ENCODE data around the gene GABRD.

The GABRD gene

GRCh38 chr1:2070016-2070415 lies 50.9 kb downstream of the GABRD start:
- TF ChIP-seq POLR2A (IDR thresholded peaks at IDR 0.05; ENCODE audit: low read length) = no peak
- TF ChIP-seq GATA1 (IDR thresholded peaks at IDR 0.05; ENCODE audit: low read depth, low read length) = no peak
- DNase-seq = no peak

- no peak for DNase-seq
- TF ChIP-seq POLR2A (IDR thresholded peaks at IDR 0.05; ENCODE audit: low read length) (no peak), GATA1 (IDR thresholded peaks at IDR 0.05; ENCODE audit: low read depth, low read length) (no peak)
Observed at GRCh38 chr1:2070800-2071530, 51.8 kb downstream of the GABRD start.

DNA sequence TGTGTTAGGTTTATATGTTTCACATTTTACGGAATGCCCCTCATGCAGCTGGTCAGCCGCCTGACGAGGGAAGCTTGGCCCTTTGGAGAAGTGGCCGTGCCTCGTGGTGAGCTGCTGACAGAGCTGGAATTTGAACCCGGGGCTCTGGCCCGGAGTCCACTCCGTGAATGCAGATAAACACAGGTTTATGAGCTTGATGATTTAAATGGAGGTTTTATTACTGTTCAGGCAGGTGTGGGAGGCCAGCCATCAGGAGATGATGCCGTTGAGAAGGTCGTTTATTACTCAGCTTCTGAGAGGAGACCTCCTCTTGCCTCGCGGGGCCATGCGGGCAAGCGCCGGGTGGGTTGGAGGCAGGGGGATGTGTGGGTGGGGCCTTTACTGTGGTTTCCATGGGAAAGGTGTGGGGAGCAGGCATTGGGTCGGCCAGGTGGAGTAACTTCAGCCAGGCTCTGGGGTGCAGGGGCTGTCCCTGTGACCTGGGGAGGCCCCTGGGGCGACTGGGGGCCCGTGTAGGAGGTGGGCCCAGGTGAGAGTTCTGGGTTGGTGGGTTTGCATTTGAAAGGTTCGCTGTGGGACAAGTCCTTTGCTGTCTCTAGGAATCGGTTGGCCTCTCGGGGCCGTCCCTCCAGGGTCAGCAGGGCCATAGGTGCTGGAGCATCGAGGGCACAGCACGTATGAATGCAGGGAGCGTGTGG lies 53.1 kb downstream of the GABRD start:
- TF ChIP-seq GATA1 (IDR thresholded peaks at IDR 0.05; ENCODE audit: low read depth, low read length) (no peak), POLR2A (IDR thresholded peaks at IDR 0.05; ENCODE audit: low read length) (no peak)
- no peak for DNase-seq

DNA sequence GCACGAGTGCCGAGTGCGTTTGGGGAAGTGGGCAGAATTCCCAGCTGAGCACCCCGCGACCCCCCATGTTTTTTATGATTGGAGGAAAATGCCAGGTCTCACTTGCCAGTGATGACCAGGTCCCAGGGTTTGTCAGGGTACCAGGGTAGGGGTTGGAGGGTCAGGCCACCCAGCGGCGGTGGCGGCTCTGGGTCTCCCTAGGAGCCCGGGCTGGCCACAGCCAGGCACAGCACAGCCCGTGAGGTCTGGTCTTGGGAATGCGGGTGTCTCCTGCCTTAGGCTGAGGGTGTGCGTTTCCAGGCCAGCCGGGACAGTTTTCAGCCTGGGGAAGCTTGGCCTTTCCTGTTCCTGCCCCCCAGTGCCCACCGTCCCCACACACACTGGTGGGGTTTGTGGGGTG lies 53.7 kb downstream of the GABRD start:
- TF ChIP-seq POLR2A (IDR thresholded peaks at IDR 0.05; ENCODE audit: low read length) (no peak), GATA1 (IDR thresholded peaks at IDR 0.05; ENCODE audit: low read depth, low read length) (no peak)
- DNase-seq = no peak

- DNase-seq = no peak
- no peak for TF ChIP-seq POLR2A (IDR thresholded peaks at IDR 0.05; ENCODE audit: low read length)
- no peak for TF ChIP-seq GATA1 (IDR thresholded peaks at IDR 0.05; ENCODE audit: low read depth, low read length)
Observed at GRCh38 chr1:2073382-2074230, 54.5 kb downstream of the GABRD start.

DNA sequence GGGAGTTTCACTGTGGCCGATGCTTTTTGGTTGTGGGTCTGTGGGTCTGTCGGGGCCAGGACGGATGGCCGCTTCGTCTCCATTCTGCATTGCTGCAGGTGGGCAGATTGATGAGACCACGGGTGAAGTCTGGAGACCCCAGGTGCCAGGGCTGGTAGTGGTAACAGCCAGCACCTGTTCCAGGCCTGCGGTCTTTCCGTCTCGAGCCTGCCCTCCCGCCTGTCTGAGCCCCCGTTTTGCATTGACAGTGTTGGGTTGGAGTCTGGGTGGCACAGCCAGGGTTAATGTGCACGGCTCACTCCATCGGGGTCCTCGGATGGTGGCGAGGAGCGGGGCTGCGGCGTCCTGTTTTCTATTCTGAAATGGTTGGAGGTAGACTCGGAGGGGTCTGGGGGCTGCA lies 55.3 kb downstream of the GABRD start:
- TF ChIP-seq POLR2A (IDR thresholded peaks at IDR 0.05; ENCODE audit: low read length) (no peak), GATA1 (IDR thresholded peaks at IDR 0.05; ENCODE audit: low read depth, low read length) (no peak)
- no peak for DNase-seq

DNA sequence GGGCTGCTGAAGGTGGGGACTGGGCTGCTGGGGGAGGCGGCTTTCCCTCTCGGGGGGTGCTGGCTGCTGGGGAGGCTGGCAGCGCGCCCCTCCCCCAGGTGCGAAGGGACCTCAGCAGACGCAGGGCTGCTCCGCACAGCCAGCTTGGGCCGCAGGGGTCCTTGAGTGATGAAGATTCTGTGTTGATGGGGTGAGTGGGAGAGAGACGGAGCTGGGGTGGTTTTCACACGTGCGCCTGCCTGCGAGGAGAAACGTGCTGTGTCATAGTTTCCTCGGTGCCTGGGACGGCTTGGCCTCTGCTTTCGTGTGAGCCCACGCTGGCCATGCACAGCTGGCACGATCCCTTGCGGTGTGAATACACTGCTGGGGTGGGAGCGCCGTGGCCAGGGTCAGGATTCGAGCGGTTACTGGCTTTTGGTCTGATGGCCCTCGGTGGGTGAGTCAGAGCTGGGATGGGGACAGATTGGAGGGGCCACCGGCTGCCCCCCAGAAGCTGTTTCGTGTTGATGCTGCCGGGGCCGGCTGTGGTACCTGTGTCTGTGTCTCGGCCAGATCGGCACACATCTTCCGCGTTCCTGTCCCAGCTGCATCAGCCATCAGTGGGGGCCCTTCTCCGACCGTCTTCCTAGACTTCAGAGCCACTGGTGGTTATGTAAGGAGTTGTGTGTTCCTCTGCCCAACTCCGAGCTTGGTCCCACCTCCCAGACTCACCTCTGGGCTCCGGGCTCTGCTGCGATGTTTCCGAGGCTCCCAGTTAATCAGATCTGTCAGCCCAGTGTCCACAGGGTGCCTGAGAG lies 56.0 kb downstream of the GABRD start:
- no peak for DNase-seq
- TF ChIP-seq GATA1 (IDR thresholded peaks at IDR 0.05; ENCODE audit: low read depth, low read length) = no peak
- TF ChIP-seq POLR2A (IDR thresholded peaks at IDR 0.05; ENCODE audit: low read length) = no peak

DNA sequence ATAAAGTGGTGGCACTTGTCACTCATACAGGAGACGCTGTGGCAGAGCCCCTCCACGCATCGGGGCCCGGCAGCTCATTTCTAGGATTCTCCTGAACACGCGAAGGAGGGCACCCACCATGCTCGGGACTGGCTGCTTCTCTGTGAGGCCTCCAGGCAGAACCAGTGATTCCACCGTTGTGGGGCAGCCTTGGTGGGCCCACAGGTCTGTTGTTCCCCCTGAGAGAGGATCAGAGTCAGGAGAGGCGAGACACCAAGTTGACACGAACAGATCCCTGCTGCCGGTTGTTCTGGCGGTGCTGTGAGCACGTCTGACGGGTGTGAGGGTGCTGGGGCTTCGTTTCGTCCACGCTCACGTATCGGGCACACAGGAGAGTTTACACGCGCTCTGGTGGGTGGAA lies 57.7 kb downstream of the GABRD start:
- no peak for TF ChIP-seq POLR2A (IDR thresholded peaks at IDR 0.05; ENCODE audit: low read length)
- no peak for TF ChIP-seq GATA1 (IDR thresholded peaks at IDR 0.05; ENCODE audit: low read depth, low read length)
- DNase-seq = no peak

DNA sequence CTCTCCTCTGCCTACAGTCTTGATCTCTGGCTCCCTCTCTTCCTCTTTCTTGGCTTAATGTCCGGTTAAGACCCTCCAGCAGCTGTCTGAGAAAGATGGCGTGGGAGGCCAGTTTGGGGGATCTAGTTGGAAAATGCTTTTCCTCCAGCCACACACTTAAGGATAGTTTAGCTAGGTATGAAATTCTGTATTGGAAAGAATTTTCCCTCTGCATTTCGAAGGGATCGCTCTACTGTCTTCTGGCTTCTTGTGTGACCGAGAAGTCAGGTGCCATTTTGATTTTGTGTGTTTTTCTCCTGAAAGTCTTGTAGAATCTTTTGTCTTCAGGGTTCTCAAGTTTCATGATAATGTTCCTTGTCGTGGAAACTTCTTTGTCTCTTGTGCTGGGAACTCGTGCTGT lies 59.0 kb downstream of the GABRD start:
- no peak for DNase-seq
- TF ChIP-seq GATA1 (IDR thresholded peaks at IDR 0.05; ENCODE audit: low read depth, low read length) = no peak

DNA sequence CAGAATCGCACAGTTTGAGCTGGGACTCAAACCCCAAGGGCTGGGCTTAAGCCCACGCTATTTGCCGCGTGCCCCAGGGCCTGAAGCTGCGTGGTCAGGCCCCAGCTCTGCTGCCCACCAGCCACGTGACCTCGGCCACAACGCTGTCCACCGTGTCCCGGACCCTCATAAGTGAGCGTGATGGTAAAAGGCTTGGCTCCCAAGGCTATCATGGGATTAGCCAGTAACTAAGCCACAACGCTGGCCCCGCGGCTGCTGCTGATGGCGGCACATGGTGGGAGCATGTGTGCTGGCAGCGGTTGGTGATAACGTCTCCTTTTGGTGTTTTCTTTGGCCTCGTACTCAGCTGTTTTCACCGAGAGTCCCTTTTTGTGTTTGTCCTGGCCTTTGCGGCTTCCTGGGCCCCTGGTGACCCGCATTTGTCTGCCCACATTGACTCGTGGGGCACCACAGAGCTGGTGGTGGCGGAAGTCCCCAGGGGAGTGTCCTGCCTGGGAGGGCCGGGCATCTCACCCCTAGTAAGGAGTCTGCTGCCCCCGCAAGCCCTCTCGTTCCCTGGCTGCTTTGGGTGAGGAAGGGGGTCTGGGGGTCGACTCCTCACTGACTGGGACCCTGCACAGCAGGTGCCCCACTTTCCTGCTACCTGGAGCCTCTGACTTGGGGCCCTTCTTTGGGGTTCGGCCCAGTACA lies 60.4 kb downstream of the GABRD start:
- no peak for DNase-seq

GRCh38 chr1:2080140-2080539 lies 61.0 kb downstream of the GABRD start:
- TF ChIP-seq GATA1 (IDR thresholded peaks at IDR 0.05; ENCODE audit: low read depth, low read length) (no peak), POLR2A (IDR thresholded peaks at IDR 0.05; ENCODE audit: low read length) (no peak)

More for the DNA sequence above, 60.4 kb downstream of the GABRD start:
- TF ChIP-seq GATA1 (IDR thresholded peaks at IDR 0.05; ENCODE audit: low read depth, low read length) (no peak), POLR2A (IDR thresholded peaks at IDR 0.05; ENCODE audit: low read length) (no peak)

More at GRCh38 chr1:2080140-2080539, 61.0 kb downstream of the GABRD start:
- DNase-seq = no peak

Measured in erythroblast (primary cell).